Activated gamma-delta T cell treated with Interleukin-2 at 50 U/mL for 16 hours (primary cell): ENCODE results near the gene EPB41L2.
"Not testable (repeated sequence)": the region's sequence is repeated elsewhere in the genome, so short reads cannot be mapped to it uniquely, and the experiment has no call there.

ENCODE experiments used
- DNase-seq: peaks from one replicate; pipeline ENCODE4 v3.0.0-alpha.2; 2020

The EPB41L2 gene

GRCh38 chr6:131063028-131063763 lies at the start of gene EPB41L2:
Gene EPB41L2, minus strand, starts transcription at chr6:131063245. Its CDS starts 106,760 bp downstream, at chr6:130956485.
- peak; percentile 71 for DNase-seq

GRCh38 chr6:131112249-131112648 lies 49.2 kb upstream of the EPB41L2 start:
- DNase-seq, result no peak

GRCh38 chr6:131107151-131107550 lies 44.1 kb upstream of the EPB41L2 start:
- no peak for DNase-seq

- DNase-seq, result no peak
Observed at GRCh38 chr6:131103901-131104300, 40.9 kb upstream of the EPB41L2 start.

- no peak for DNase-seq
Observed at GRCh38 chr6:131103296-131103695, 40.3 kb upstream of the EPB41L2 start.

- DNase-seq, result no peak
Observed at GRCh38 chr6:131101911-131102680, 39.1 kb upstream of the EPB41L2 start.

GRCh38 chr6:131096786-131097185 lies 33.7 kb upstream of the EPB41L2 start:
- DNase-seq, result no peak

- DNase-seq, result no peak
Observed at GRCh38 chr6:131093334-131093733, 30.3 kb upstream of the EPB41L2 start.

- DNase-seq, result not testable (repeated sequence)
Observed at GRCh38 chr6:131091944-131092343, 28.9 kb upstream of the EPB41L2 start.

GRCh38 chr6:131090339-131090738 lies 27.3 kb upstream of the EPB41L2 start:
- DNase-seq, result not testable (repeated sequence)

GRCh38 chr6:131084982-131085381 lies 21.9 kb upstream of the EPB41L2 start:
- DNase-seq, result no peak

- DNase-seq, result no peak
Observed at GRCh38 chr6:131083687-131084086, 20.6 kb upstream of the EPB41L2 start.

- DNase-seq, result no peak
Observed at GRCh38 chr6:131082335-131082734, 19.3 kb upstream of the EPB41L2 start.

- DNase-seq, result no peak
Observed at GRCh38 chr6:131080084-131080483, 17.0 kb upstream of the EPB41L2 start.

GRCh38 chr6:131073577-131073976 lies 10.5 kb upstream of the EPB41L2 start:
- no peak for DNase-seq

GRCh38 chr6:131070061-131070460 lies 7.0 kb upstream of the EPB41L2 start:
- no peak for DNase-seq

- no peak for DNase-seq
Observed at GRCh38 chr6:131068165-131068564, 5.1 kb upstream of the EPB41L2 start.

- DNase-seq, result no peak
Observed at GRCh38 chr6:131067521-131067920, 4.5 kb upstream of the EPB41L2 start.

GRCh38 chr6:131065824-131066171 lies 2.8 kb upstream of the EPB41L2 start:
- DNase-seq, result no peak

- DNase-seq, result no peak
Observed at GRCh38 chr6:131065112-131065823, 2.2 kb upstream of the EPB41L2 start.

GRCh38 chr6:131063764-131064272 lies 773 bp upstream of the EPB41L2 start:
- no peak for DNase-seq

- DNase-seq, result peak; percentile 4
Observed at GRCh38 chr6:131062241-131063027, 611 bp downstream of the EPB41L2 start.

- DNase-seq, result no peak
Observed at GRCh38 chr6:131061751-131062119, 1.3 kb downstream of the EPB41L2 start.
